ENCODE measurements around the gene ZNF532. TPM values are rescaled to one million over a fixed set of nuclear protein-coding genes. Genes with fewer than 3 reads are reported as not detected.
"Not testable (repeated sequence)": the region's sequence is repeated elsewhere in the genome, so short reads cannot be mapped to it uniquely, and the experiment has no call there.

Gene ZNF532
- total RNA-seq, 5 donors from 2014 or later (not counting 1 experiment from before 2014, with no cell fraction given) = 5.0 to 14.2 (median 7.8) TPM

DNA sequence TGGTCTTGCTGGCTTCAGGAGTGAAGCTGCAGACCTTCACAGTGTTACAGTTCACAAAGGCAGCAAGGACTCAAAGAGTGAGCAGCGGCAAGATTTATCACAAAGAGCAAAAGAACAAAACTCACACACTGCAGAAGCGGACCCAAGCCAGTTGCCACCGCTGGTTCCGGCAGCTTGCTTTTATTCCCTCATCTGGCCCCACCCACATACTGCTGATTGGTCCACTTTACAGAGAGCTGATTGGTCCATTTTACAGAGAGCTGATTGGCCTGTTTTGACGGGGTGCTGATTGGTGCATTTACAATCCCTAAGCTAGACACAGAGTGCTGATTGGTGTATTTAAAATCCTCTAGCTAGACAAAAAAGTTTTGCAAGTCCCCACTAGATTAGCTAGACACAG lies 37.2 kb upstream of the ZNF532 start:
- no peak overlapping the region for H3K4me3 Mint-ChIP-seq
- H3K9me3 ChIP-seq = no peaks in the 10 kb centered on the region
- POLR2A ChIA-PET = no interaction called here
- peaks cover 0 to 7% (median 0%) of the 10 kb centered on the region in 3 donors for H3K4me1 Mint-ChIP-seq
- 100% methylated on average over 1 of the region's 5 CpGs for WGBS (ENCODE audit: insufficient coverage)
- no peak overlapping the region for H3K27ac ChIP-seq (ENCODE audit: low read length)
- no peak overlapping the region for H3K4me3 ChIP-seq (ENCODE audit: control insufficient read depth in 1 of 2, extremely low read depth in 1 of 2, low read length in 1 of 2)
- no peaks in the 10 kb centered on the region for H3K36me3 ChIP-seq (ENCODE audit: control insufficient read depth in 2 of 2, extremely low read depth in 1 of 2, insufficient read depth in 1 of 2, low read length in 1 of 2)
- H3K4me1 ChIP-seq (ENCODE audit: control insufficient read depth in 1 of 2, extremely low read depth in 1 of 2, insufficient read depth in 2 of 2, low read length in 2 of 2) = no peaks in the 10 kb centered on the region
- no peaks in the 10 kb centered on the region for H3K36me3 Mint-ChIP-seq
- no peak for ATAC-seq (replicated peaks in 1 of 4)
- peaks cover 2 to 38% of the 10 kb centered on the region in 2 experiments for H3K27me3 ChIP-seq (replicated peaks in 1 of 2; ENCODE audit: control insufficient read depth in 2 of 2, extremely low read depth in 1 of 2, insufficient read depth in 2 of 2, low read length in 1 of 2)
- H3K27ac Mint-ChIP-seq = no peak overlapping the region
- peaks cover 57 to 58% of the 10 kb centered on the region in 2 donors for H3K27me3 Mint-ChIP-seq
- DNase-seq = no peak
- CTCF ChIA-PET = no interaction called here
- no peaks in the 10 kb centered on the region for H3K9me3 Mint-ChIP-seq

DNA sequence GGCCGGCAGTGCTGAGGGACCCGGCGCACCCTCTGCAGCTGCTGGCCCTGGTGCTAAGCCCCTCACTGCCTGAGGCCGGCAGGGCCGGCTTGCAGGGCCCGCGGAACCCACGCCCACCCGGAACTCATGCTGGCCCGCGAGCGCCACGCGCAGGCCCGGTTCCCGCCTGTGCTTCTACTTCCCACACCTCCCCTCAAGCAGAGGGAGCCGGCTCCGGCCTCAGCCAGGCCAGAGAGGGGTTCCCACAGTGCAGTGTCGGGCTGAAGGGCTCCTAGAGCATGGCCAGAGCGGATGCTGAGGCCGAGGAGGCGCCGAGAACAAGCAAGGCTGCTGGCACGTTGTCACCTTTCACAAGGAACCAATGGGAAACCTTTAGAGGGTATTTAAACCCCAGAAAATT lies 36.8 kb upstream of the ZNF532 start:
- ChIA-PET POLR2A (no interaction called here), CTCF (no interaction called here)
- Histone ChIP-seq H3K9me3 (no peaks in the 10 kb centered on the region), H3K4me3 (ENCODE audit: control insufficient read depth in 1 of 2, extremely low read depth in 1 of 2, low read length in 1 of 2) (no peak overlapping the region), H3K27me3 (replicated peaks in 1 of 2; ENCODE audit: control insufficient read depth in 2 of 2, extremely low read depth in 1 of 2, insufficient read depth in 2 of 2, low read length in 1 of 2) (peaks cover 2 to 37% of the 10 kb centered on the region in 2 experiments), H3K36me3 (ENCODE audit: control insufficient read depth in 2 of 2, extremely low read depth in 1 of 2, insufficient read depth in 1 of 2, low read length in 1 of 2) (no peaks in the 10 kb centered on the region), H3K4me1 (ENCODE audit: control insufficient read depth in 1 of 2, extremely low read depth in 1 of 2, insufficient read depth in 2 of 2, low read length in 2 of 2) (no peaks in the 10 kb centered on the region), H3K27ac (ENCODE audit: low read length) (no peak overlapping the region)
- no peak overlapping the region for H3K27ac Mint-ChIP-seq
- H3K4me1 Mint-ChIP-seq = peaks cover 0 to 7% (median 0%) of the 10 kb centered on the region in 3 donors
- H3K27me3 Mint-ChIP-seq = peaks cover 54 to 57% of the 10 kb centered on the region in 2 donors
- H3K4me3 Mint-ChIP-seq = no peak overlapping the region
- no peak for DNase-seq
- no peak for ATAC-seq (replicated peaks in 1 of 4)
- no peaks in the 10 kb centered on the region for H3K36me3 Mint-ChIP-seq
- H3K9me3 Mint-ChIP-seq = no peaks in the 10 kb centered on the region
- WGBS (ENCODE audit: insufficient coverage) = 86% methylated on average over 13 of the region's 24 CpGs

DNA sequence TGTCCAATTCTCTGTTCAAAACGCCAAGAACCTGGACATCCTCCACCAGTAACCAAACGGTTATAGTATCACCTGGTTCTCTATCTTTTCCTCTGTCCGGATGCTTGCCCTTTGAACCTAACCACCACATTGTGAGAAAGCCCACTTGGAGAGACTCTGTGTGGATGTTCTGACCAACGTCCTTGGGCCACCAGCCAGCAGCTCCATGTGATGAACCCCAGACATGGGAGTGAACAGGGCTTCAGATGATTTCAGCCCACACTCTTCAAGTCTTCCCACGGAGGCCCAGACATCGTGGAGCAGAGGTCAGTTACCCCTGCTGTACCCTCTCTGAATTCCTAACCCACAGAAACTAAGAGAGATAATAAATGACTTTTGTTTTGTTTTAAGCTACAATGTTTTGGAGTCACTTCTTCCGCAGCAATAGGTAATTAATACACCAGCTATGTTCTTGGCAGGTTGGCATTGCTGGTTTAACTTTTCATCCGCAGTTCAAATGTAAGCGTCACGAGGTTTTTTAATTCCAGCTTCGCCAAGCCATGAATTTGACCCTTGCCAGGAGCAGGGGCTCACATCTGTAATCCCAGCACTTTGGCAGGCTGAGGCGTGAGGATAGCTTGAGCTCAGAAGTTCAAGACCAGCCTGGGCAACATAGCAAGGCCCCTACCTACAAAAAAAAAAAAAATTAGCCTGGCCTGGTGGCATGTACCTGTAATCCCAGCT lies 36.1 kb upstream of the ZNF532 start:
- H3K27me3 Mint-ChIP-seq = peaks cover 52 to 55% of the 10 kb centered on the region in 2 donors
- ChIA-PET CTCF (interaction anchor here in 1 of 2 donors (0.7 kb wide), 1 partner anchor 50 kb away, joined by 3 read pairs; no protein-coding TSS in a partner anchor), POLR2A (no interaction called here)
- Histone ChIP-seq H3K4me3 (ENCODE audit: control insufficient read depth in 1 of 2, extremely low read depth in 1 of 2, low read length in 1 of 2) (no peak overlapping the region), H3K27ac (ENCODE audit: low read length) (no peak overlapping the region), H3K27me3 (replicated peaks in 1 of 2; ENCODE audit: control insufficient read depth in 2 of 2, extremely low read depth in 1 of 2, insufficient read depth in 2 of 2, low read length in 1 of 2) (peaks cover 2 to 37% of the 10 kb centered on the region in 2 experiments), H3K36me3 (ENCODE audit: control insufficient read depth in 2 of 2, extremely low read depth in 1 of 2, insufficient read depth in 1 of 2, low read length in 1 of 2) (no peaks in the 10 kb centered on the region), H3K9me3 (no peaks in the 10 kb centered on the region), H3K4me1 (ENCODE audit: control insufficient read depth in 1 of 2, extremely low read depth in 1 of 2, insufficient read depth in 2 of 2, low read length in 2 of 2) (no peaks in the 10 kb centered on the region)
- H3K4me1 Mint-ChIP-seq = peaks cover 0 to 7% (median 0%) of the 10 kb centered on the region in 3 donors
- WGBS (ENCODE audit: insufficient coverage) = 85% methylated on average over 10 of the region's 12 CpGs
- H3K4me3 Mint-ChIP-seq = no peak overlapping the region
- H3K36me3 Mint-ChIP-seq = no peaks in the 10 kb centered on the region
- H3K27ac Mint-ChIP-seq = no peak overlapping the region
- DNase-seq = no peak
- no peak for ATAC-seq (replicated peaks in 1 of 4)
- no peaks in the 10 kb centered on the region for H3K9me3 Mint-ChIP-seq

DNA sequence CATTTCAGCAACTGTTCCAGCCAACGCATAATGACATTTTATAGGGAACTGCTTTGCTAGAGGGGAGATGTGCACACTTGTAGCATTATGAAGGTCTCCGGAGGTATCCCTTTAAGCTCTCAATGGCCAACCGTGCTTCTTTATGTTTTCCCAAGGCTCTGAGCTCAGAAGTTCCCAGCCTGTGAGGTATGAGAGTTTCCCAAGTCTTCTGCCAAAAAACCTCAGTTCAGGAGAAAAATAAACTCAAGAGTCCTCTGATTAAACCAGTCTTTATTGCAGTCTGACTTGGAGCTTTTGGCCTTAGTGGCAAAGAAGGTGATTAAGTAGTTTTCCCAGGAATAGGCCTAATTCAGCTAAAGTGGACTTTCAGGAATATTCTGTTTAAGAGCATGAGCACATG lies 35.4 kb upstream of the ZNF532 start:
- no peak for ATAC-seq (replicated peaks in 1 of 4)
- WGBS (ENCODE audit: insufficient coverage) = no CpG with 5 or more reads among the region's 3 CpGs
- no peak for DNase-seq
- Mint-ChIP-seq H3K9me3 (no peaks in the 10 kb centered on the region), H3K4me1 (peaks cover 0 to 7% (median 0%) of the 10 kb centered on the region in 3 donors), H3K27ac (no peak overlapping the region), H3K4me3 (no peak overlapping the region), H3K36me3 (no peaks in the 10 kb centered on the region), H3K27me3 (peaks cover 52 to 53% of the 10 kb centered on the region in 2 donors)
- Histone ChIP-seq H3K4me3 (ENCODE audit: control insufficient read depth in 1 of 2, extremely low read depth in 1 of 2, low read length in 1 of 2) (no peak overlapping the region), H3K27ac (ENCODE audit: low read length) (no peak overlapping the region), H3K36me3 (ENCODE audit: control insufficient read depth in 2 of 2, extremely low read depth in 1 of 2, insufficient read depth in 1 of 2, low read length in 1 of 2) (no peaks in the 10 kb centered on the region), H3K4me1 (ENCODE audit: control insufficient read depth in 1 of 2, extremely low read depth in 1 of 2, insufficient read depth in 2 of 2, low read length in 2 of 2) (no peaks in the 10 kb centered on the region), H3K9me3 (no peaks in the 10 kb centered on the region), H3K27me3 (replicated peaks in 1 of 2; ENCODE audit: control insufficient read depth in 2 of 2, extremely low read depth in 1 of 2, insufficient read depth in 2 of 2, low read length in 1 of 2) (peaks cover 2 to 32% of the 10 kb centered on the region in 2 experiments)
- ChIA-PET POLR2A (no interaction called here), CTCF (interaction anchor here (0.6 to 0.8 kb wide), 3 partner anchors 50 to 145 kb away, joined by 3 to 6 read pairs (median 4); no protein-coding TSS in a partner anchor)

GRCh38 chr18:58829886-58830285 lies 34.8 kb upstream of the ZNF532 start:
- H3K36me3 Mint-ChIP-seq; H3K4me3 Mint-ChIP-seq; H3K4me1 ChIP-seq (ENCODE audit: control insufficient read depth in 1 of 2, extremely low read depth in 1 of 2, insufficient read depth in 2 of 2, low read length in 2 of 2); H3K9me3 ChIP-seq; H3K4me1 Mint-ChIP-seq; H3K27ac Mint-ChIP-seq; H3K9me3 Mint-ChIP-seq; DNase-seq; POLR2A ChIA-PET; H3K27ac ChIP-seq (ENCODE audit: low read length); ATAC-seq (replicated peaks in 1 of 4); H3K4me3 ChIP-seq (ENCODE audit: control insufficient read depth in 1 of 2, extremely low read depth in 1 of 2, low read length in 1 of 2); H3K36me3 ChIP-seq (ENCODE audit: control insufficient read depth in 2 of 2, extremely low read depth in 1 of 2, insufficient read depth in 1 of 2, low read length in 1 of 2): not testable (repeated sequence)
- CTCF ChIA-PET = interaction anchor here in 1 of 2 donors (0.8 kb wide), 1 partner anchor 62 kb away, joined by 6 read pairs; no protein-coding TSS in a partner anchor
- 90% methylated on average over 3 of the region's 3 CpGs for WGBS (ENCODE audit: insufficient coverage)
- peaks cover 46 to 50% of the 10 kb centered on the region in 2 donors for H3K27me3 Mint-ChIP-seq
- peaks cover 2 to 28% of the 10 kb centered on the region in 2 experiments for H3K27me3 ChIP-seq (replicated peaks in 1 of 2; ENCODE audit: control insufficient read depth in 2 of 2, extremely low read depth in 1 of 2, insufficient read depth in 2 of 2, low read length in 1 of 2)

- no peaks in the 10 kb centered on the region for H3K9me3 ChIP-seq
- no peaks in the 10 kb centered on the region for H3K4me1 ChIP-seq (ENCODE audit: control insufficient read depth in 1 of 2, extremely low read depth in 1 of 2, insufficient read depth in 2 of 2, low read length in 2 of 2)
- CTCF ChIA-PET = interaction anchor here in 1 of 2 donors (0.6 kb wide), 1 partner anchor 9 kb away, joined by 4 read pairs; no protein-coding TSS in a partner anchor
- Mint-ChIP-seq H3K4me1 (no peaks in the 10 kb centered on the region), H3K27ac (no peak overlapping the region), H3K9me3 (no peaks in the 10 kb centered on the region), H3K36me3 (no peaks in the 10 kb centered on the region), H3K27me3 (peaks cover 35 to 37% of the 10 kb centered on the region in 2 donors), H3K4me3 (no peak overlapping the region)
- ATAC-seq (replicated peaks in 1 of 4) (no peak), DNase-seq (no peak)
- H3K27ac ChIP-seq (ENCODE audit: low read length) = no peak overlapping the region
- WGBS (ENCODE audit: insufficient coverage) = no CpG with 5 or more reads among the region's 1 CpG
- no peaks in the 10 kb centered on the region for H3K36me3 ChIP-seq (ENCODE audit: control insufficient read depth in 2 of 2, extremely low read depth in 1 of 2, insufficient read depth in 1 of 2, low read length in 1 of 2)
- POLR2A ChIA-PET = no interaction called here
- peaks cover 2 to 16% of the 10 kb centered on the region in 2 experiments for H3K27me3 ChIP-seq (replicated peaks in 1 of 2; ENCODE audit: control insufficient read depth in 2 of 2, extremely low read depth in 1 of 2, insufficient read depth in 2 of 2, low read length in 1 of 2)
- no peak overlapping the region for H3K4me3 ChIP-seq (ENCODE audit: control insufficient read depth in 1 of 2, extremely low read depth in 1 of 2, low read length in 1 of 2)
Observed at GRCh38 chr18:58831606-58832005, 33.1 kb upstream of the ZNF532 start.
